ENCODE results near the gene EPHB3.

DNA sequence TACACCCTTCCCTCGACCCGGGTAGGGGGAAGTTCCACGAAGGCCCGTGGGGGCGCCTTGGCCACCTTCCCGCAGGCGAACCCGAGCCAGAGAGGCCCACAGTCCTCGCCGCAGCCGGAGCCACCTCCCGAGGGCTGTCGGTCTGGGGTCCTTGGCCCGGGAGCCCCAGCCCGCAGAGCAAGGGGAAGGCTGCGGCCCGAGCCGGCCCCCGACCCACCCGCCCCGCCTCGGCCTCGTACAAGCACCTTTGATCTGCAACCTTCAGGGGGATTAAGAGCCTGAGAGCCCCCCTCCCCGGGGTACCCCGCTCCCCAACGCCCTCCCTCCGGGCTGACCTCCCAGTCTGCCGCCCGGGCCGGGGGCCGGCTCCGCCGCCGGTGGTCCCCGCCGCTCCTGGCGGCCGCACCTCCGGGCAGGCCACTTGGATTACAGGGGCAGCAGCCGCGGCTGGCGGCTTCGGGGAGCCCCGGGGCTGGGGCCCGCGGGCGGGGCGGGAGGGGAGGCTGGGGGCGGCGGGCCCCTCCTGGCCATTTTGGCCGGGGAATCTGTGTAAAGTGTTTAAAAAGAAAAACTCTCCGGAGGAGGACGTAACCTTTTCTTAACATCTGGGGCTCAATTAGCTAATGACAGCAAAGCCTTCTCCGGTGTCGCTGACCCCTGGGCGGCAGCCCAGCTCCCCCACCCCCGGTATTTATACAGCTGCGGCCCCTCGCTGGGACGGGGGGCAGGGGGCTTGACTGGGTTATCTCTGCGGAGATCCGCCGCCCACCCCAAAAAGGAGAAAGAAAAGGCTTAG is 40.2 kb downstream of the EPHB3 start:
- TF ChIP-seq, protein P1, sequence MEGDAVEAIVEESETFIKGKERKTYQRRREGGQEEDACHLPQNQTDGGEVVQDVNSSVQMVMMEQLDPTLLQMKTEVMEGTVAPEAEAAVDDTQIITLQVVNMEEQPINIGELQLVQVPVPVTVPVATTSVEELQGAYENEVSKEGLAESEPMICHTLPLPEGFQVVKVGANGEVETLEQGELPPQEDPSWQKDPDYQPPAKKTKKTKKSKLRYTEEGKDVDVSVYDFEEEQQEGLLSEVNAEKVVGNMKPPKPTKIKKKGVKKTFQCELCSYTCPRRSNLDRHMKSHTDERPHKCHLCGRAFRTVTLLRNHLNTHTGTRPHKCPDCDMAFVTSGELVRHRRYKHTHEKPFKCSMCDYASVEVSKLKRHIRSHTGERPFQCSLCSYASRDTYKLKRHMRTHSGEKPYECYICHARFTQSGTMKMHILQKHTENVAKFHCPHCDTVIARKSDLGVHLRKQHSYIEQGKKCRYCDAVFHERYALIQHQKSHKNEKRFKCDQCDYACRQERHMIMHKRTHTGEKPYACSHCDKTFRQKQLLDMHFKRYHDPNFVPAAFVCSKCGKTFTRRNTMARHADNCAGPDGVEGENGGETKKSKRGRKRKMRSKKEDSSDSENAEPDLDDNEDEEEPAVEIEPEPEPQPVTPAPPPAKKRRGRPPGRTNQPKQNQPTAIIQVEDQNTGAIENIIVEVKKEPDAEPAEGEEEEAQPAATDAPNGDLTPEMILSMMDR (IDR thresholded peaks at IDR 0.05), result no peak
- TF ChIP-seq ZFX (IDR thresholded peaks at IDR 0.05; ENCODE audit: borderline replicate concordance), result no peak

Measured in 22Rv1 (cell line).